ENCODE results near the gene PRR11. TPM values are rescaled to one million over a fixed set of nuclear protein-coding genes. Genes with fewer than 3 reads are reported as not detected.
A peak's percentile ranks its signal among the peaks of the same experiment; 100 is the strongest.

Gene PRR11
- total and polyA plus RNA-seq, 11 donors = 0.15 to 11.4 (median 1.0) TPM

DNA sequence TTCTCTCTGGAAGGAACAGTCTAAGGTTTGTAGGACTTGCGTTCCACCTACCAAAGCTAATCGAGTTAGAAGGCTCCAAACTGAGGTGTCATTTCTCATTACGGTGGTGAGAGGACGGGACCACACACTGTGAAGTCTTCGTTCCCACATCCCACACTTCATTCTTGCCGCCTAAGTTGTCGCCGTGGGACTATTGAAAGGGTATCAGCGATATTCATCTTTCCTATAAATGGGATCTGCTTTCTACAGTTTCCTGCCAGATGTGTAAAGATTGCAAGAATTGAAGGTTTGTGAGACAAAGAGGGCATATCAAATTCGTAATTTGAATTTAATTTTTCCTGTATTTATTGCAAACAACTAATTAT is 48.3 kb upstream of the PRR11 start:
- H3K27me3 ChIP-seq = no peaks in the 10 kb centered on the region
- H3K9me3 ChIP-seq = no peaks in the 10 kb centered on the region
- TF ChIP-seq, protein P1, sequence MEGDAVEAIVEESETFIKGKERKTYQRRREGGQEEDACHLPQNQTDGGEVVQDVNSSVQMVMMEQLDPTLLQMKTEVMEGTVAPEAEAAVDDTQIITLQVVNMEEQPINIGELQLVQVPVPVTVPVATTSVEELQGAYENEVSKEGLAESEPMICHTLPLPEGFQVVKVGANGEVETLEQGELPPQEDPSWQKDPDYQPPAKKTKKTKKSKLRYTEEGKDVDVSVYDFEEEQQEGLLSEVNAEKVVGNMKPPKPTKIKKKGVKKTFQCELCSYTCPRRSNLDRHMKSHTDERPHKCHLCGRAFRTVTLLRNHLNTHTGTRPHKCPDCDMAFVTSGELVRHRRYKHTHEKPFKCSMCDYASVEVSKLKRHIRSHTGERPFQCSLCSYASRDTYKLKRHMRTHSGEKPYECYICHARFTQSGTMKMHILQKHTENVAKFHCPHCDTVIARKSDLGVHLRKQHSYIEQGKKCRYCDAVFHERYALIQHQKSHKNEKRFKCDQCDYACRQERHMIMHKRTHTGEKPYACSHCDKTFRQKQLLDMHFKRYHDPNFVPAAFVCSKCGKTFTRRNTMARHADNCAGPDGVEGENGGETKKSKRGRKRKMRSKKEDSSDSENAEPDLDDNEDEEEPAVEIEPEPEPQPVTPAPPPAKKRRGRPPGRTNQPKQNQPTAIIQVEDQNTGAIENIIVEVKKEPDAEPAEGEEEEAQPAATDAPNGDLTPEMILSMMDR (IDR thresholded peaks at IDR 0.05) = no peak
- TF ChIP-seq POLR2A (IDR thresholded peaks at IDR 0.05) = no peak
- H3K36me3 ChIP-seq = peaks cover 0 to 30% (median 22%) of the 10 kb centered on the region in 9 donors
- H3K4me3 ChIP-seq = peak overlapping the region; percentile 78 to 100 (median 89)
- intact Hi-C loops (cut with DNase I) = loop anchor here in 6 of 10 donors (1.0 to 10.0 kb wide), 5 partner anchors 45 to 592 kb away; partner anchors contain the start of genes PRR11 (in 4 of the 6), SKA2 (in 4 of the 6) and MTMR4 (in 1 of the 6)
- peak overlapping the region in 10 of 12 donors; percentile 85 to 96 (median 93) for H3K27ac ChIP-seq
- WGBS, 4 donors = 2 to 4% (median 3%) methylated on average over 10 of the region's 10 CpGs
- ATAC-seq (peak in 1 of 4 donors; percentile 7), DNase-seq (no peak)
- H3K4me1 ChIP-seq = peaks cover 0 to 34% (median 19%) of the 10 kb centered on the region in 12 donors

DNA sequence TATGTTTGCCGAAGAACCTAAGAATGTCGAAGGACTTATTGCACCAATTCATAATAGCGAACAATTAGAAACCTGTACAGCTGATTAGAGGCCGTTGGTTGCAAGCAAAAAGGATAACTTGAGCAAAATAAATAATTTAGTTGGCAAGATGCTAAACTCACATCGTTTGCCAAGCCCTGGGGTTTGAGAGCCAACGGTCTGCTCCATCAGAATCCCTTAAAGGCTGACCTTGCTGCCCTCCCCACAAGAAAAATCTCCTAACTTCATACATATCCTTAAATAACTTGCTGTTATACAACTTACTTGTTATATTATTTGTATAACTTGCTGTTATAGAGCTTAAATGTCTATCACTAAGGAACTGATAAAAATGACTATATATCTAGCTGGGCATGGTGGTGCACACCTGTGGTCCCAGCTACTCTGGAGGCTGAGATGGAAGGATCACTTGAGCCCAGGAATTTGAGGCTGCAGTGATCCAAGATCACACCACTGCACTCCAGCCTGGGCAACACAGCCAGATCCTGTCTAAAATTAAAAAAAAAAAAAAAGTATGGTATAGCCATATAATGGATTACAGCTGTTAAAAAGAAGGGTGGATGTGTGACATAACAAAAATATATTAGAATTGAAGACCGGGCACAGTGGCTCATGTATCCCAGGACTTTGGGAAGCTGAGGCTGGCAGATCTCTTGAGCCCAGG is 47.0 kb upstream of the PRR11 start:
- ATAC-seq = no peak

DNA sequence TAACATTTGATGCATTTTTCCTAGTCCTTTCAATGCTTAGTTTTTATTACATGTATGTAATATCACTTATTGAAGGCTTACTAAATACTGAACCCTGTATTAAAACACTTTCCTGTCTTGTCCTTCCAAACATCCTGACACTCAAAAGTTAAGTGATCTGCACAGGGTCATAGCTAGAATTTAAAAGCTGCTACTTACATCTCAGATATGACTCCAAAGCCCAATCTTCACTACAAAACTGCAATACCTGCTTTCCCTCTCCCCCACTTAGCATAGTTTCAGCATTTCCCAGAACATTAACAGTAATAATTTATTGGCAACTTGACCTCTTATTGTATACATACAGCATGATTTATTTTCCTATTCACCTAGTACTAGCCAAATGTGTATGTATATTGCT is 44.6 kb upstream of the PRR11 start:
- ATAC-seq = no peak
- intact Hi-C loops (cut with DNase I) = no loop called here
- peaks cover 0 to 14% (median 5%) of the 10 kb centered on the region in 12 donors for H3K4me1 ChIP-seq

More for the DNA sequence above, 47.0 kb upstream of the PRR11 start:
- H3K27me3 ChIP-seq = no peaks in the 10 kb centered on the region
- 89 to 94% (median 91%) methylated on average over 7 of the region's 7 CpGs for WGBS, 4 donors
- DNase-seq = no peak
- intact Hi-C loops (cut with DNase I) = loop anchor here in 2 of 10 donors (5.0 to 10.0 kb wide), 3 partner anchors 44 to 594 kb away; partner anchors contain the start of genes MTMR4 (in 1 of the 2), PRR11 (in 1 of the 2) and SKA2 (in 1 of the 2)
- no peaks in the 10 kb centered on the region for H3K9me3 ChIP-seq
- peaks cover 0 to 34% (median 19%) of the 10 kb centered on the region in 12 donors for H3K4me1 ChIP-seq
- no peak overlapping the region for H3K4me3 ChIP-seq
- H3K36me3 ChIP-seq = peaks cover 0 to 23% (median 13%) of the 10 kb centered on the region in 9 donors
- no peak overlapping the region for H3K27ac ChIP-seq
- TF ChIP-seq, protein P1 (IDR thresholded peaks at IDR 0.05) = no peak
- no peak for TF ChIP-seq POLR2A (IDR thresholded peaks at IDR 0.05)

DNA sequence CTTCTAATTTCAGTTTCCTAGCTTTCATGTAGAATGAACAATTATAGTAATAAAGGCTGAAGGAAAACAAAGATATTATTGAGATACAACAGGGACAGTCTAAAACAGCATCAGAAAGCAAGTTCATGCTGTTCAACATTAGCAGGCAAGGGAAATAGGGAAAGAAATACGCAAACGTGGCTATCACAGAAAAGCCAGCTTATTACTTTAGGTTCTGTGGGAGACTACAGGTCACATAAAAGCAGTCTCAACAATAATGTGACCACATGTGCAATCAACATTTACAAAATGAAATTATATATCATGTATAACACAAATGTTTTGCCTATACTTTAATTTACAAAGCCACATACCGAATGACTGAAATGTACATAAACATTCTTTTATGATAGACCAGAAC is 44.0 kb upstream of the PRR11 start:
- ATAC-seq = no peak
- no peak overlapping the region for H3K4me3 ChIP-seq
- peaks cover 0 to 14% (median 5%) of the 10 kb centered on the region in 12 donors for H3K4me1 ChIP-seq
- intact Hi-C loops (cut with DNase I) = no loop called here
- no peak for DNase-seq
- WGBS, 4 donors = 82 to 92% (median 86%) methylated on average over 3 of the region's 3 CpGs
- no peaks in the 10 kb centered on the region for H3K27me3 ChIP-seq
- no peaks in the 10 kb centered on the region for H3K9me3 ChIP-seq
- TF ChIP-seq, protein P1 (IDR thresholded peaks at IDR 0.05) = no peak
- TF ChIP-seq POLR2A (IDR thresholded peaks at IDR 0.05) = no peak
- no peak overlapping the region for H3K27ac ChIP-seq
- H3K36me3 ChIP-seq = peaks cover 0 to 33% (median 24%) of the 10 kb centered on the region in 9 donors

More for the DNA sequence above, 44.6 kb upstream of the PRR11 start:
- no peak for DNase-seq
- no peak overlapping the region for H3K27ac ChIP-seq
- TF ChIP-seq, protein P1 (IDR thresholded peaks at IDR 0.05) = no peak
- TF ChIP-seq POLR2A (IDR thresholded peaks at IDR 0.05) = no peak
- H3K36me3 ChIP-seq = peaks cover 0 to 29% (median 21%) of the 10 kb centered on the region in 9 donors
- H3K9me3 ChIP-seq = no peaks in the 10 kb centered on the region
- H3K27me3 ChIP-seq = no peaks in the 10 kb centered on the region
- no peak overlapping the region for H3K4me3 ChIP-seq
